PC-3 (cell line): ENCODE results near the gene COL2A1.

Experiments
- CTCF ChIP-seq: fragments of 300-600 bp; sonication (generic); conservative IDR thresholded peaks from 2 replicates; pipeline ENCODE4 v1.5.1; 2017; ENCODE audit warnings: antibody characterized with exemption, low read depth, mild to moderate bottlenecking, low read length
- EZH2phosphoT487 ChIP-seq: fragments of 300-600 bp; sonication (generic); IDR thresholded peaks from 2 replicates; pipeline ENCODE4 v1.6.1; 2018; ENCODE audit warnings: mild to moderate bottlenecking, antibody characterized with exemption, low read length, borderline replicate concordance

- TF ChIP-seq CTCF (no peak), EZH2phosphoT487 (no peak)
Observed at GRCh38 chr12:48045061-48045846, 41.0 kb upstream of the COL2A1 start.
